K562 (cell line): ENCODE data around the gene MED16. TPM values are rescaled to one million over a fixed set of nuclear protein-coding genes. Genes with fewer than 3 reads are reported as not detected.

ENCODE experiments used
- ATAC-seq: fragments of 200-7000 bp; cut with Tn5 transposase; 3 replicates; pipeline ENCODE4 v1.9.1; 2020; ENCODE audit warnings: moderate library complexity
- BruUV-seq: library from RNA; stranded (reverse); fragments of 400-500 nt; replicated peaks from 2 replicates; lab custom pipeline; 2021; lab: Mats Ljungman, UMichigan
- CTCF ChIA-PET: fragments of 300-600 bp; formaldehyde crosslinking; extraction: SDS; loops from one replicate; lab custom pipeline; 2021; ENCODE audit warnings: low intra/inter-chr PET ratio; lab: Yijun Ruan, JAX
- POLR2A ChIA-PET: fragments of 300-600, 350-650 bp; sonication (Branson Sonifier 250); formaldehyde crosslinking; extraction: SDS; loops from one replicate; lab custom pipeline; 2021; ENCODE audit warnings: antibody characterized with exemption, inconsistent platforms; lab: Yijun Ruan, JAX
- DNase-seq, 4 experiments: peaks; one replicate each; pipeline versions ENCODE4 v3.0.0 to v3.0.0-alpha.2; 2011 to 2018; ENCODE audit warnings: low spot score in 3 of 4, mixed read lengths in 3 of 4; ENCODE audit errors: extremely low read depth in 1 of 4
- FAIRE-seq: peaks from 2 replicates; lab custom pipeline; 2011; peaks lifted over from hg19 to GRCh38; lab: Jason Lieb, UNC
- H2AFZ ChIP-seq: 2 replicates; pipeline ENCODE4 v1.6.0; 2011; ENCODE audit warnings: low read depth, low read length, control low read depth, inconsistent platforms
- H3K27ac ChIP-seq: fragments of 200-600 bp; 3 replicates; pipeline ENCODE4 v1.8.0; 2011; ENCODE audit warnings: low read depth, mild to moderate bottlenecking, control low read depth, inconsistent platforms, low read length, moderate library complexity, mixed read lengths; ENCODE audit errors: extremely low read depth
- H3K27me3 ChIP-seq, 2 experiments: fragments of 300-600 bp in 1 of 2; 2 replicates in 1 of 2; 3 replicates in 1 of 2; pipeline versions ENCODE4 v1.6.0 to v1.8.0; 2011; ENCODE audit warnings: inconsistent platforms in 2 of 2, low read length in 2 of 2, mild to moderate bottlenecking in 1 of 2, mixed read lengths in 1 of 2, moderate library complexity in 1 of 2; ENCODE audit not compliant: control insufficient read depth in 2 of 2, insufficient read depth in 2 of 2
- H3K36me3 ChIP-seq: fragments of 300-600 bp; 3 replicates; pipeline ENCODE4 v1.8.0; 2011; ENCODE audit warnings: mild to moderate bottlenecking, low read length, inconsistent platforms; ENCODE audit not compliant: control insufficient read depth, insufficient read depth
- H3K4me1 ChIP-seq, 2 experiments: fragments of 200-600 bp in 1 of 2; replicated peaks in 1 of 2; 2 replicates in 1 of 2; 3 replicates in 1 of 2; pipeline versions ENCODE4 v1.5.1 to v1.8.0; 2011; ENCODE audit warnings: inconsistent platforms in 2 of 2, low read length in 2 of 2, mild to moderate bottlenecking in 1 of 2, mixed read lengths in 1 of 2, moderate library complexity in 1 of 2; ENCODE audit not compliant: control insufficient read depth in 2 of 2, insufficient read depth in 2 of 2
- H3K4me2 ChIP-seq: 2 replicates; pipeline ENCODE4 v1.6.1; 2011; ENCODE audit warnings: low read length, control low read depth, inconsistent platforms, mixed read lengths; ENCODE audit not compliant: insufficient read depth
- H3K4me3 ChIP-seq: fragments of 200-600 bp; sonication (generic), shearing (Covaris generic); 2 replicates; pipeline ENCODE4 v1.5.1; 2016; ENCODE audit warnings: control low read depth, inconsistent platforms
- H3K79me2 ChIP-seq: fragments of 200-600 bp; 3 replicates; pipeline ENCODE4 v1.8.0; 2011; ENCODE audit warnings: low read length, inconsistent platforms; ENCODE audit not compliant: control insufficient read depth, insufficient read depth
- H3K9ac ChIP-seq, 2 experiments: 2 replicates each; pipeline versions ENCODE4 v1.6.0 to v1.6.1; 2011; ENCODE audit warnings: low read depth in 2 of 2, low read length in 2 of 2, control low read depth in 1 of 2, inconsistent platforms in 1 of 2, mild to moderate bottlenecking in 1 of 2, mixed read lengths in 1 of 2; ENCODE audit not compliant: insufficient read depth in 1 of 2
- H3K9me1 ChIP-seq: one replicate; pipeline ENCODE4 v1.6.0; 2011; ENCODE audit warnings: inconsistent platforms, mild to moderate bottlenecking, low read length, moderate library complexity; ENCODE audit not compliant: control insufficient read depth, insufficient read depth
- H3K9me3 ChIP-seq: replicated peaks from 2 replicates; pipeline ENCODE4 v1.5.1; 2011; ENCODE audit warnings: low read depth, low read length, inconsistent platforms; ENCODE audit not compliant: control insufficient read depth, insufficient read depth
- H4K20me1 ChIP-seq: replicated peaks from 2 replicates; pipeline ENCODE4 v1.6.1; 2011; ENCODE audit warnings: low read length, inconsistent platforms, mixed read lengths; ENCODE audit not compliant: control insufficient read depth, insufficient read depth
- ASH1L ChIP-seq: fragments of 450-650 bp; IDR thresholded peaks from 2 replicates; pipeline ENCODE4 v1.6.1; 2018; ENCODE audit warnings: borderline replicate concordance, mild to moderate bottlenecking, low read depth; ENCODE audit not compliant: partially characterized antibody
- CHD1 ChIP-seq: fragments of 200-600 bp; sonication (generic); IDR thresholded peaks from one replicate; pipeline ENCODE4 v1.6.1; 2012; ENCODE audit warnings: mild to moderate bottlenecking, moderate library complexity, low read length, inconsistent platforms
- WGBS: fragments of 100-300 bp; shearing (Covaris generic); methylation state at CpG from one replicate; pipeline ENCODE4 v1.1.6; 2016; ENCODE audit warnings: low coverage, mixed read lengths; ENCODE audit not compliant: insufficient coverage; ENCODE audit errors: missing lambda C conversion rate; 5-methylcytosine and 5-hydroxymethylcytosine counted together
- in situ Hi-C: fragments of 300-500 bp; cut with MboI; formaldehyde crosslinking; loops from 4 replicates; pipeline ENCODE4 v1.15.0; 2018; ENCODE audit warnings: inconsistent platforms, mixed read lengths
- intact Hi-C: fragments of 100-400 bp; cut with micrococcal nuclease; formaldehyde crosslinking; loops from 2 replicates; pipeline ENCODE4 v1.14.2; 2022
- polyA plus RNA-seq, 8 experiments: library from polyadenylated mRNA; depleted of rRNA in 4 of 8; stranded (reverse) in 5 of 8; unstranded in 3 of 8; fragments of >200 nt; fragmentation: Nextera tagmentation in 2 of 8; fragmentation: Illumina TruSeq in 1 of 8; extraction: Ambion mirVana in 2 of 8; extraction: Trizol in 1 of 8; gene quantifications; 2 replicates each; pipeline versions ENCODE4 v1.2.1 to v1.2.3, GENCODE V29; 2011 to 2014; ENCODE audit warnings: inconsistent platforms in 1 of 8, missing spikeins in 1 of 8
- total RNA-seq, 7 experiments: library from RNA; depleted of rRNA in 6 of 7; stranded (reverse); fragments of >200 nt in 6 of 7; fragmentation: Illumina TruSeq in 2 of 7; extraction: Trizol in 2 of 7; gene quantifications; 2 replicates each; pipeline versions ENCODE4 v1.2.1 to v1.2.3, GENCODE V29; 2011 to 2021; ENCODE audit warnings: low replicate concordance in 1 of 7

The MED16 gene
- total and polyA plus RNA-seq, 9 of the 15 experiments (the other 6 are each of a cell fraction or from before 2014, with no cell fraction given) = 0.89 to 59.9 (median 8.6) TPM

DNA sequence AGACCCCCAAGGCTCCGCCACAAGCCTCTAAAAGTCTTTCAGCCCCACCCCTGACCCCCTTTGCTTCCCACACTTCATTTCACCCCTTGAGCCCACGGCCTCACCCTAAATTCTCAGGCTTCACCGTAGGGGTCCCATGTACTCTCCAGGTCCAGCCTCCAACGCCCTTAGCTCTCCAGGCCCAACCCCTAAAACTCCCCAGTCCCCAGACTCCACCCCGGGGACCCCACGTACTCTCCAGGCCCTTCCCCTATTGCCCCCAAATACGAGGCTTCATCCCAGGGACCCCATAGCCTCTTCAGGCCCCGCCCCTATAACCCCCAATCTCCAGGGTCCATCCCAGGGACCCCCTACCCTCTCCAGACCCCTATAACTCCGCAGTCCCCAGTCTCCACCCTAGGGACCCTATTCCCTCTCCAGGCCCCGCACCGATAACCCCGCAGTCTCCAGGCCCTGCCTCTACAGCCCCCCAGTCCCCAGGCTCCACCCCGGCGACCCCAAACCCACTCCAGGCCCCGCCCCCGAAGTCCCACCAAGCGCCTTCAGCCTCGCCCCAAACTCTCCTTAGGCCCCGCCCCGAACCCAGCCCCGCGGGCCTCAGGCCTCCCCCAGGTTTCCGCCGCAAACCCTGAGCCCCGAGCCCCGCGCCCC, 619 bp downstream of the MED16 start:
- Histone ChIP-seq H3K9me1 (no peaks in the 10 kb centered on the region), H3K4me3 (peak overlapping the region; percentile 79), H2AFZ (no peak overlapping the region), H3K79me2 (peaks cover 36% of the 10 kb centered on the region), H3K9me3 (no peaks in the 10 kb centered on the region), H4K20me1 (peaks cover 6% of the 10 kb centered on the region), H3K4me1 (peaks cover 9 to 68% of the 10 kb centered on the region in 2 experiments; a peak in 4 of 5 replicates), H3K4me2 (peak overlapping the region; percentile 83), H3K9ac (peak overlapping the region; percentile 73 to 95; a peak in 3 of 4 replicates), H3K36me3 (peaks cover 38% of the 10 kb centered on the region; the same call in 2 of the 3 replicates), H3K27me3 (no peaks in the 10 kb centered on the region), H3K27ac (peak overlapping the region; percentile 100)
- FAIRE-seq (no peak), ATAC-seq (no peak), DNase-seq (peak in 2 of 4 experiments; percentile 50)
- ChIA-PET POLR2A (interaction anchor here (0.6 to 2.9 kb wide), 8 partner anchors 10 to 377 kb away, joined by 3 to 15 read pairs (median 3); partner anchors contain the start of genes CIRBP and PRTN3), CTCF (interaction anchor here (1.3 kb wide), 1 partner anchor 26 kb away, joined by 3 read pairs; no protein-coding TSS in a partner anchor)
- in situ Hi-C loops = no loop called here
- peak; percentile 38 for TF ChIP-seq CHD1
- no peak for TF ChIP-seq ASH1L
- TSS peak; percentile 34 for BruUV-seq
- 7% methylated on average over 7 of the region's 27 CpGs for WGBS
- intact Hi-C loops = loop anchor here (2.0 kb wide), 1 partner anchor 14 kb away; no protein-coding TSS in a partner anchor
